Endometrial microvascular endothelial cells (primary cell): Measurements from ENCODE around the gene TMEM44. TPM values are rescaled to one million over a fixed set of nuclear protein-coding genes. Genes with fewer than 3 reads are reported as not detected.
"Not testable (repeated sequence)": the region's sequence is repeated elsewhere in the genome, so short reads cannot be mapped to it uniquely, and the experiment has no call there.

Source experiments
- in situ Hi-C: cut with HindIII; loops from 2 replicates; pipeline ENCODE4 v1.10.0; 2017; ENCODE audit warnings: low sequenced_read_pairs, low pct_unique_long_range_greater_than_20kb; ENCODE audit errors: inconsistent ontology term
- total RNA-seq: library from RNA; depleted of rRNA; stranded (reverse); fragments of >200 nt; gene quantifications from one replicate; pipeline ENCODE4 v1.2.3, GENCODE V29; 2015; ENCODE audit errors: inconsistent ontology term

Gene TMEM44
- total RNA-seq, 1 donor from 2014 or later = 69.5 TPM

- in situ Hi-C loops = no loop called here
These were observed 25.4 kb upstream of the TMEM44 start for GRCh38 chr3:194658477-194659242.

DNA sequence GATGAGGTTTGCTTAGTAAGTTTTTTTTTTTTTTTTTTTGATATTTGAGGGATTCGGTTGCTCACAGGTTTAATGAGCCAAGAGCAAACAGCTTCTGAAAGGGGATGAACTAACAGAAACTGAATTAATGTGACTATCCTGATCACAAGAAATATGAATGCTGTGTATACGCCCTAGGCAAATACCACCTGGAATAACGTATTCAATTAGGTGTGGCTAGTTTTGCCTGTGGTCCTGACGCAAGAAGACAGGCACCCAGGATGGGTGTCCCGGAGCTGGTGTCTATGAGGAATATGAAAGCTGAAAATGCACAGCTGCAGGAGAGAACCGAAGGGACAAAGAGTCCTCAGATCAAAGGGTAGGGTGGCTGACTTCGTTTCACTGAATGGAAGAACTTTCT, 24.2 kb upstream of the TMEM44 start:
- in situ Hi-C loops = no loop called here

GRCh38 chr3:194654443-194654842, 21.2 kb upstream of the TMEM44 start:
- in situ Hi-C loops = no loop called here

DNA sequence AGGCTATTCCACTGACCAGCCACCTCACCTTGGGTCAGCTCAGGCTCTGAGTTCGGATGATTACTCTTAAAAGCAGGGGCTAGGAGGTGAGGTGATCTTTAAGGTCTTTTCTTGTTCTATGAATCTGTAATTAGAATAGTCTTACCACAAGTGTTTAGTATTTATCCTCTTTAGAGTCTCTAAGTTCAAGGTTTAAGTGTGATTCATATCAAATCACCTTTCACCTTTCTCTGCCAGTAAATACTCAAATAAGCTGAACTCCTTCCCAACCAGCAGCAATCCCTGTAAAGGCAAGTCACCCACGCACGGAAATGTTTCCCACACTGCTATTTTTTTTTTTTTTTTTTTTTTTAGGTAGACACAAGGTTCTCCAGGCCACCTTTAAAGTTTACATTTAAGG, 14.5 kb upstream of the TMEM44 start:
- in situ Hi-C loops = no loop called here

DNA sequence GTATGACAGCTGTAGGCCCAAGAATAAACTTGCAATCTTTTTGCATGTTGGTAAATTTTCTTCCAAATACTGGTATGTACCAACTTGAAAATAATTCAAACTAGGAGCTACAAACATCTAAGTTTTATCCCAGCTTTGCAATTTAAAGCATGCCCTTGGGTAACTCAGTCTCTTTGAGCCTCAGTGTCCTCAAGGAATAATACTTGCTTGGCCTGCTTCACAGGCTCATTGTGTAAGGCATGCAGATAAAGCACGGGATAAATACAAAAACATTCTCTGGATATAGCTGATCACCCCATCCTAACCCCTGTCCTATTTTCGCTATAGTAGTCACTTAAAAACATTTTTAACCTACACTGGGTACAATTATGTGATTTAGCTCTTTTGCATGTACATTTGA, 9.6 kb upstream of the TMEM44 start:
- in situ Hi-C loops = no loop called here

GRCh38 chr3:194640829-194641228, 7.6 kb upstream of the TMEM44 start:
- in situ Hi-C loops = no loop called here

DNA sequence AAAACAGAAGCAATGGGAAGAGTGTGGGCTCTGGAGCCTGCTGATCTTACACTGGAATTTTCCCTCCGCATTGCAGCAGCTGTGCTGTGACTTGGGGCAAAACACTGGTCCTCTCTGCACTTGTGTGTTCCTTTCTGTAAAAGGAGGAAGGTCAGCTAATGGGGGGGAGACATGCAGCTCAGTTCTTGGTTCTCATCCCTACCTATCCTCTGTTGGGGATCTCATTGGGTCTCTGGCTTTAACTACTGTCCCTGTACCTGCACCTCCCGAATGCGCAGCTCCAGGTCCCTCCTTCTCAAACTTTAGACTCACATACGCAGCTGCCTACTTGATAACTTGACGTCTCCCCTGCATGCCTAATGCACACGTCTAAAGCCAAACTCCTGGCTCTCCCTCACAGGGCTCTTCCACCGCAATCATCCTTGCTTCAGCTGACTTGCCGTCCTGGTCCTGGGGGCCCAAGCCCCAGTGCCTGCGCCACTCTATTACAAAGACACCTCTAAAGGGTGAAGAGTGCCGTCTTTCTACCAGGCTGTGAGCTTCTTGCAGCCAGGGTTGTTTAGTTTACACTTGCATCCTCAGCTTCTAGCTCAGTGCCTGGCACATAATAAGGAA, 5.9 kb upstream of the TMEM44 start:
- in situ Hi-C loops = no loop called here

DNA sequence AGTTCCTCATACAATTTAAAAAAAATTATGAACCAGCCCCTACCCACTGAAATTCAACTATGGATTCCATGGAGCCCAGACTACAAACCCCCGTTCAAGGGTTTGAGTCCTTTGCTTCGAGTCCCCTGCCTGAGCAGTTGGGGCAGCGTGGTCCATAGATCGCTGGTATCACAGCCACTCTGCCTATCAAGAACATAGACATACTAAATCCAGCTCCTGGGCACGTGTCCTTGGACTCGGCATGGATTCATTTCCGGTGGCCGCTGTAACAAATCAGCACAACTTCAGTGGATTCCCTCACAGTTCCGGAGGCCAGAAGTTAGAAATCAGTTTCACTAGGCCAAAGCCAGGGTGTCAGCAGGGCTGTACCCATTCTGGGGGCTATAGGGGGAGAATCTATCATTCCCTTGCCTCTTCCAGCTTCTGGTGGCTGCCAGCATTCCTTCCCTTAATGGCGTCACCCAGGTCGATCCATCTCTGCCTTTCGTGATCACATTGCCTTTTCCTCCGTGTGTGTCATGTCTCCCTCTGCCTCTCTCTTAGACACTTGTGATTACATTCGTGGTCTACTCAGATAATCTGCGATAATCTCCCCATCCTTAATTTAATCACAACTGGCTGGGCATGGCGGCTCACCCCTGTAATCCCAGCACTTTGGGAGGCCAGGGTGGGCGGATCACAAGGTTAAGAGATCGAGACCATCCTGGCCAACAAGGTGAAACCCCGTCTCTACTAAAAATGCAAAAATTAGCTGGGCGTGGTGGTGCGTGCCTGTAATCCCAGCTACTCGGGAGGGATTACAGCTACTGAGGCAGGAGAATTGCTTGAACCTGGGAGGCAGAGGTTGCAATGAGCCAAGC, 4.6 kb upstream of the TMEM44 start:
- in situ Hi-C loops = no loop called here

DNA sequence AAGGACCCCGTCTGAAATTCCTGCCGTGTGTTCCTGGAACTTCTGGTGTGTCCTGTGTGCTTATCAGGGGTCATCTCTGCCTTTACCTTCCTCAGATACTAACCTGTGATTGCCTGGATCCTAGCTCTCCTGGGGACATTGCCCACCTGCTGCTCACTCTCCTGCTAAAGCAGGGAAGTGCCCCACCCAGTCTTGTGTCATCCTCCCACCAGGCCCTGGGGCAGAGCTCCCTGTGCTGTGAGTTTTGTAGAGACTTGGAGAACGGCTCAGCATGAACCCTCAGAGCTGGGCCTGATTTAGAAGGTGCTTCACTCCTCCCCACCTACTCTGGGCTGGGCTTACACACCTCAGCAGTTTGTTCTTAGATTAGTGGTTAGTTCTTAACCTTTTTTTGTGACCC, 3.8 kb upstream of the TMEM44 start:
- in situ Hi-C loops = no loop called here

- in situ Hi-C loops = no loop called here
These were observed 340 bp downstream of the TMEM44 start for GRCh38 chr3:194632809-194633348.

DNA sequence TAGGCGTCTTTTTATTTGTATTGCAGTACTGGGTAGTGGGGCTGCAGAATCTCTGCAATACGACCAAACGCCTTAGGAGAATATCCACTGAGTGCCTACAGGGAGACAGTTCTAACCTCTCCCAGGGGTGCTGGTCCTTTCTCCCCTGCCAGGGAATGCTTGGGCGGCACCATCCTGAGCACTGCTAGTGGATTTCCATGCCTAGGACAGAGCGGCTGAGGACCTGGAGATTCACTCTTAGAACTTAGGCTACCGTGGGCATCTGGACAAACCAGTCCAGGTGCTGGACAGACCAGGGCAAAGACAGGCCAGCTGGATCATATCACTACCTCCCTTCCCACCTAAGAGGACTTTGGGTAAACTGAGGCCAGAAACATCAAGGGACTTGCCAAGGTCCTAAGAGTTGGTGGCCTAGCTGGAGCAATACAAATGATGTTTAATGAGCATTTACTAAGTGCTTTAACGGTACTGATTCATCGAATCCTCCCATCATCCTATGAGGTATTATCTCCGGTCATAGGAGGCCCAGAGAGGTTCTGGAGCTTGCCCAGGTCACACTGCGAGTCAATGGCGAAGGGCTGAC, 902 bp downstream of the TMEM44 start:
- in situ Hi-C loops = no loop called here

- in situ Hi-C loops = no loop called here
These were observed 1.5 kb downstream of the TMEM44 start for GRCh38 chr3:194631696-194632095.

GRCh38 chr3:194630681-194631080, 2.5 kb downstream of the TMEM44 start:
- in situ Hi-C loops = not testable (repeated sequence)

DNA sequence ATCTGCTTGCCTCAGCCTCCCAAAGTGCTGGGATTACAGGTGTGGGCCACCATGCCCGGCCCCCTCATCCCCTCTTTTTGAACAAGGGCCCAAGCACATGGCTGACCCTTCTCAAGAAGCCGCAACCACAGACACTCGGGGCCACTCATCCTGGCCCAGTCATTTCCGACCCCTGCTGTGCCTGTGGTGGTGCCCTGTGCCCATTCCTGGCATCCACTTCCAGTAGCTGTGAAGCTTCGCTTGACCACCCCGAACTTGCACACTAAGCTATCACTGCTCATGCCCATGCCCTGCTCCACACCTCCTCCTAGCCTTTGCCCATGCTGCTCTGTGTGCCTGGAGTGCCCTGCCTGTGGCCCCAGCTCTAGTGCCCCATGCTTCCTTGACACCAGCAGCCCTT, 8.3 kb downstream of the TMEM44 start:
- in situ Hi-C loops = no loop called here

- in situ Hi-C loops = no loop called here
These were observed 9.5 kb downstream of the TMEM44 start for GRCh38 chr3:194623449-194624290.

DNA sequence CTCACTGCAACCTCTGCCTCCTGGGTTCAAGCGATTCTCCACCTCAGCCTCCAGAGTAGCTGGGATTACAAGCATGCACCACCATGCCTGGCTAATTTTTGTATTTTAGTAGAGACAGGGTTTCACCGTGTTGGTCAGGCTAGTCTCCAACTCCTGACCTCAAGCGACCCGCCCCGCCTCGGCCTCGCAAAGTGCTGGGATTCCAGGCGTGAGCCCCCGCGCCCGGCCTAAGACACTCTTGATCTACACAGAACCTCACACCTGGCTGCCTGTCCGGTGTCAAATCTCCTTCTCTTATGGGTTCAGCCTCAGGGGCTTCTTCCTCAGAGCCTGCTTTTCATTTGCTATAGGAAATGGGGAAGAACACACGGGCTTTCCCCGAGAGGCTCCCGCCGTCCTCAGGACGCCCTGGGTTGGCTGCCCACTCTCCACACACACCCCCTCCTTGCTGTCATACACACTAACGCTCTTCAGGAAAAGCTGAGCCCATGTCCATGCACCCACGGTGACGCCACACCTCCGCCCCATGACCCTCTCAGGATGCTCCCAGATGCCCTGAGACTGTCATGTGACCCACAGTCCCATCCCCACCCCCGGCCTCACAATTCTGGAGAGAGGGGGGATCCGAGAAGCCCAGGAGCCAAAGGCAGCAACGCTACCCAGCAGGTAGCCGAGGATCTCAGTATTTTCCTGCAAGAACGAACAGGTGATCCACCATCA, 10.4 kb downstream of the TMEM44 start:
- in situ Hi-C loops = no loop called here

GRCh38 chr3:194621947-194622346, 11.3 kb downstream of the TMEM44 start:
- in situ Hi-C loops = no loop called here

DNA sequence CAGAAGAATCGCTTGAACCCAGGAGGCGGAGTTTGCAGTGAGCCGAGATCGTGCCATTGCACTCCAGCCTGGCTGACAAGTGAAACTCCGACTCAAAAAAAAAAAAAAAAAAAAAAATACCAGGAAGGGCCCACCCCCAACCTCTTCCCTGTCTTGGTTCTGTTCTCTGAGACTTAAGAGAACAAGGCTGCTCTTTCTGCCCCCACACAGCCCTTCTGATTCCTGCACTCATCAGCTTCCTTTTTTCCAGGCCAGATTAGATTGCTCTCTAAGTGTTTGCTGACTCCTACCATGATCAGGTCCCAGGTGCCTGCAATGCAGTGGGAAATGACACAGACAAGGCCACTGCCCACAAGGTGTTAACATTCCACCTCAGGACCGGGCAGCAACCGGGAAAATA, 13.0 kb downstream of the TMEM44 start:
- in situ Hi-C loops = no loop called here
